IPS-NIHi7 (cell line): ENCODE results near the gene KRT6B.
"Not testable (repeated sequence)": the region's sequence is repeated elsewhere in the genome, so short reads cannot be mapped to it uniquely, and the experiment has no call there.

Source experiments
- DNase-seq: peaks from one replicate; pipeline ENCODE4 v3.0.0; 2012; ENCODE audit warnings: mixed read lengths; ENCODE audit errors: extremely low spot score

Gene KRT6B

GRCh38 chr12:52469853-52470252 lies 17.9 kb upstream of the KRT6B start:
- DNase-seq = no peak

GRCh38 chr12:52464897-52465296 lies 13.0 kb upstream of the KRT6B start:
- DNase-seq = no peak

- no peak for DNase-seq
Observed at GRCh38 chr12:52461693-52462092, 9.7 kb upstream of the KRT6B start.

- no peak for DNase-seq
Observed at GRCh38 chr12:52458861-52459260, 6.9 kb upstream of the KRT6B start.

GRCh38 chr12:52455821-52456220 lies 3.9 kb upstream of the KRT6B start:
- DNase-seq = no peak

- no peak for DNase-seq
Observed at GRCh38 chr12:52454411-52455201, 2.7 kb upstream of the KRT6B start.

GRCh38 chr12:52448228-52448627 lies 3.7 kb downstream of the KRT6B start:
- no peak for DNase-seq

- not testable (repeated sequence) for DNase-seq
Observed at GRCh38 chr12:52447196-52447595, 4.8 kb downstream of the KRT6B start.

GRCh38 chr12:52446367-52447045 lies 5.4 kb downstream of the KRT6B start:
- DNase-seq = no peak

GRCh38 chr12:52445876-52446275 lies 6.1 kb downstream of the KRT6B start:
- DNase-seq = no peak

GRCh38 chr12:52444647-52445595 lies 7.0 kb downstream of the KRT6B start:
- DNase-seq = no peak

- no peak for DNase-seq
Observed at GRCh38 chr12:52443966-52444365, 8.0 kb downstream of the KRT6B start.

- DNase-seq = peak; percentile 85
Observed at GRCh38 chr12:52442600-52443061, 9.3 kb downstream of the KRT6B start.

GRCh38 chr12:52441320-52441911 lies 10.5 kb downstream of the KRT6B start:
- no peak for DNase-seq

- no peak for DNase-seq
Observed at GRCh38 chr12:52440821-52441319, 11.1 kb downstream of the KRT6B start.

- DNase-seq = no peak
Observed at GRCh38 chr12:52439845-52440244, 12.1 kb downstream of the KRT6B start.

- no peak for DNase-seq
Observed at GRCh38 chr12:52439420-52439819, 12.5 kb downstream of the KRT6B start.

- no peak for DNase-seq
Observed at GRCh38 chr12:52438305-52439301, 13.3 kb downstream of the KRT6B start.

GRCh38 chr12:52437508-52437907 lies 14.4 kb downstream of the KRT6B start:
- no peak for DNase-seq

- DNase-seq = no peak
Observed at GRCh38 chr12:52436828-52437474, 15.0 kb downstream of the KRT6B start.
